ENCODE data around the gene CCL1.

Gene CCL1

DNA sequence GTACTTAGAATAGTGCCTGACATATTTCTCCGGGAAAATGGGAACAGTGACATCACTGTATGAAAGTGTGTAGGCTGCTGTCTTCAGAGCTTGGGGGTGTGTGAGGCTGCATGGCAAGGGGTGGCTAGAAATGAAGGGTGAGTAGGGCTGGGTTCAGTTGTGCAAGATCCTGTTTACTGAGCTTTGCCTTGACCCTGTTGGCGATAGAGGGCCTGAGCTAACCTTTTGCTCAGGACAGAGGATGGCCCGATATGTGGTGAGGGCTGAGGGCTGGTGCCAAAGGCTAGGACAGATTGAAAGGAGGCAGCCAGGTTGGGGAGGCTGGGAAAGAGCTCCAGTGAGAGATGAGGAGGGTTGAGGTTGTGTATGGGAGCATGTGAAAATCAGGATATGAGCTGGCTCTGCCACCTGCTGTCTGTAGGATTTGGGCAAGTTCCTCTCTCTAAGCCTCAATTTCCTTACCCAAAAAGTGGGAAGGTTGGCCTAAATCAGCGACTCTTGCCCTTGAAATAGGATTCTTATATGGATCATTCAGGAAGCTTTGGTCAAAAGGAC lies 6.0 kb upstream of the CCL1 start:
- H3K9me3 ChIP-seq (ENCODE audit: control insufficient read depth, insufficient read depth, low read length): no peaks in the 10 kb centered on the region
- no peaks in the 10 kb centered on the region for H3K4me1 ChIP-seq (ENCODE audit: control insufficient read depth, insufficient read depth, low read length)
- no peak overlapping the region for H3K9ac ChIP-seq (ENCODE audit: low read depth, low read length)
- H3K27ac ChIP-seq (ENCODE audit: low read depth, low read length): no peak overlapping the region
- H3K27me3 ChIP-seq (ENCODE audit: control insufficient read depth, insufficient read depth, low read length): no peaks in the 10 kb centered on the region
- H3K36me3 ChIP-seq (ENCODE audit: control insufficient read depth, insufficient read depth, low read length): no peaks in the 10 kb centered on the region
- no peak overlapping the region for H3K4me3 ChIP-seq (ENCODE audit: low read depth, low read length)

DNA sequence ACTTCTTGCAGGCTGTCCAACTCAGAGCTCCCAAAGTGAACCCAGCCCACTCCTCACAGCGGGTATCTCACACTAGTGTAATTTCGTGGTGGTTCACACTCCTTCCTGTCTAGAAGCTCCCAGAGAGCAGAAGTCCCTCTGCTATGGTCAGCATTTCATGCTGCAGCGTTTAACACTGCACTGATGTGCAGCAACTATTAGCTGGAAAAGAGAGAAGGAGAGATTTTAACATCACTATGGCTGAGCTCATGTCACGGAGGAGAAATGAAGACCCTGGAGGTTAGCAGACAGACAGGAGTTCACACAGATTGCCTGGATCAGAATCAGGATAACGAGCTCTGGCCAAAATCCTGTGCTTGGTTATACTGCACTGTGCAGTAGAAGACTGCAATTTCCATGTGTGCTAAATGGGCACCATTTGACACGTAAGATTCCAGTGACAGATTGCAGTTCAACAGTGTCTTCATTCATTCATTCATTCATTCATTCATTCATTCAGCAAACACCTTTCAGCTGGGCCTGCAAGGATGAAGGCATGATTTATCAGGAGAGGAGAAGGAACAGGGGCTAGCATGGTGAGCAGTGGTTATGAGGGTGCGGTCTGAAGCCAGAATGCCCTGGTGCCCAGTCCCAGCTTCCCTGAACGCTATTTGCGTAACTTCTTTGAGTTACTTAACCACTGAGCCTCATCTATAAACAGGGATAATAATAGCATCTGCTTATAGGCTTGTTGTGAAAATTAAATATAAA lies 5.3 kb upstream of the CCL1 start:
- Histone ChIP-seq H3K36me3 (ENCODE audit: control insufficient read depth, insufficient read depth, low read length) (no peaks in the 10 kb centered on the region), H3K27ac (ENCODE audit: low read depth, low read length) (no peak overlapping the region), H3K9ac (ENCODE audit: low read depth, low read length) (no peak overlapping the region), H3K4me3 (ENCODE audit: low read depth, low read length) (no peak overlapping the region), H3K9me3 (ENCODE audit: control insufficient read depth, insufficient read depth, low read length) (no peaks in the 10 kb centered on the region), H3K4me1 (ENCODE audit: control insufficient read depth, insufficient read depth, low read length) (no peaks in the 10 kb centered on the region), H3K27me3 (ENCODE audit: control insufficient read depth, insufficient read depth, low read length) (no peaks in the 10 kb centered on the region)

DNA sequence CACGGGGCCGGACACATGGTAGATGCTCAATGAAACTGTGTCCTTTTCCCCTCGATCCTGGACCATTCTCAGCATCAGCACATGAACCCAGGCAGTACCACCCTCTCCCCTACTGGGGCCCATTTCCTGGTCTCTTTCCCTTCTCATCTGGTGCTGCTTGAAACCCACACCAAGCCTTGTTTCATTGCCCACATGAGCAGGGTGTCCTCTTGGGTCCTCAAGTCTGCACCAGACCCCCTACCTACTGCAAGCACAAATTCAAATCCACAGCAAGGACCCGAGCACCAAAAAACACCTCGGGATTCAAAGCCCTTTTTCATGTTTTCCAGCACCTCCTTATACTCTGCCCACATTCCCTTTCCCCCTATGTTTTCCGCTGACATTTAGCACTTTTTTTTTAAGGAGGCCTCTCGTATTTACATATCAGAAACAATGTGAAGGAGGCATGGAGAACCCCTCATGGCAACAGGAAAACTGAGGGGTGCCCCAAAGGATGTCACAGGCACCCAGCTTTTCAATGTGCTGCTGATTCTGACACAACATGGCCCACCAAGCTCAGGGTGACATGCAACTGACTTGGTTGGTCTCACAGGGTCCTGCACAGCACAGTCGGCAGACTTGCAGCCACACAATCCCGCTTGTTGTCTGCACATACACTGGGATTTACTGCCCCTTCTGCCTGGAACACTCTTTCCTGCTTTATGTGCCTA lies 4.6 kb upstream of the CCL1 start:
- H3K27ac ChIP-seq (ENCODE audit: low read depth, low read length): no peak overlapping the region
- H3K9ac ChIP-seq (ENCODE audit: low read depth, low read length): no peak overlapping the region
- no peaks in the 10 kb centered on the region for H3K4me1 ChIP-seq (ENCODE audit: control insufficient read depth, insufficient read depth, low read length)
- no peaks in the 10 kb centered on the region for H3K36me3 ChIP-seq (ENCODE audit: control insufficient read depth, insufficient read depth, low read length)
- no peak overlapping the region for H3K4me3 ChIP-seq (ENCODE audit: low read depth, low read length)
- H3K9me3 ChIP-seq (ENCODE audit: control insufficient read depth, insufficient read depth, low read length): no peaks in the 10 kb centered on the region
- no peaks in the 10 kb centered on the region for H3K27me3 ChIP-seq (ENCODE audit: control insufficient read depth, insufficient read depth, low read length)

DNA sequence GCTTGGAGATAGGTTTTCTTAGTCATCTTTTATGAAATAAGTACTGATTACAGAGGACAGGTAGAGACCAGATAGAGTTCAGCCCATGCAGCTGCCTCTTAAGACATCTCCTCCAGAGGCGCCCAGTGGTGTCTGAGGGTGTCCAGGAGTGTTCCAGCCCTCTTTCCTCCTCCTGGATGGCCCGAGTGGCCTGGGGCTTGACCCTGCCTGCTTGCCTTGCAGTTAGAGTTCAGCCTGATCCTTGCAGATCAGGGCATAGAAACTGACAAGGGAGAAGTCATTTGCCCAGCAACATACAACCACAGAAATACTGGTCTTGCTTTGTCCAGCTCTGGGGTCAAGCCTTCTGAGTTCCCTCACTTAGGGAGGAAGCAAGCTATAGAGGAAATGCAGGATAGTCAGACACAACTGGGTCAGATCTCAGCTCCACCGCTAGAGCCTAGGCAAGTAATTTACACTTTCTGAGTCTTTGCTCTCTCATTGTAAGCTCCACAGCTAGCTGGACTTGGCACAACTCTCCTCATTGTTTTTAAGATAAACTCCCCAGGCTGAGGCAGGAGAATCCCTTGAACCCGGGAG lies 3.6 kb upstream of the CCL1 start:
- H3K9me3 ChIP-seq (ENCODE audit: control insufficient read depth, insufficient read depth, low read length): no peaks in the 10 kb centered on the region
- H3K4me1 ChIP-seq (ENCODE audit: control insufficient read depth, insufficient read depth, low read length): no peaks in the 10 kb centered on the region
- H3K27me3 ChIP-seq (ENCODE audit: control insufficient read depth, insufficient read depth, low read length): no peaks in the 10 kb centered on the region
- H3K9ac ChIP-seq (ENCODE audit: low read depth, low read length): no peak overlapping the region
- H3K4me3 ChIP-seq (ENCODE audit: low read depth, low read length): no peak overlapping the region
- H3K36me3 ChIP-seq (ENCODE audit: control insufficient read depth, insufficient read depth, low read length): no peaks in the 10 kb centered on the region
- no peak overlapping the region for H3K27ac ChIP-seq (ENCODE audit: low read depth, low read length)

DNA sequence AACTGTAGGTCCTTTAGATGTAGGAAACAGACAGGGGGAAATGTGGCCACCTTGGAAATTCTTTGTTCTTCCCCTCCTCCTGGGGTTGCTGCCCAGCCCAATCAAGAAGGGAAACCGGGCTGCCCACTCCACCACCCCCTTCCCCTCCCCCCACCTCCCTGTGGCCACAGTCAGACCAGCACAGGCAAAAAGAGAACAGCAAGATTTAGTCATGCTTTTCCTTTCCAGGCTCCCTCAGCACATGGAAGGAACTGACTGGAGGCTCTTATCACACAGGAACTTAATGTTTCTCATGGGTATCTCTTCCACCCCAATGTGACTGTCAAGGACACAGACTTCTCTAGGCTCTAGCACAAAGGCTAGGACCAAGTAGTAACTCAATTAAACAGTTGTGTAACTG lies 3.0 kb upstream of the CCL1 start:
- Histone ChIP-seq H3K4me1 (ENCODE audit: control insufficient read depth, insufficient read depth, low read length) (no peaks in the 10 kb centered on the region), H3K27ac (ENCODE audit: low read depth, low read length) (no peak overlapping the region), H3K27me3 (ENCODE audit: control insufficient read depth, insufficient read depth, low read length) (no peaks in the 10 kb centered on the region), H3K36me3 (ENCODE audit: control insufficient read depth, insufficient read depth, low read length) (no peaks in the 10 kb centered on the region), H3K9ac (ENCODE audit: low read depth, low read length) (no peak overlapping the region), H3K9me3 (ENCODE audit: control insufficient read depth, insufficient read depth, low read length) (no peaks in the 10 kb centered on the region), H3K4me3 (ENCODE audit: low read depth, low read length) (no peak overlapping the region)

DNA sequence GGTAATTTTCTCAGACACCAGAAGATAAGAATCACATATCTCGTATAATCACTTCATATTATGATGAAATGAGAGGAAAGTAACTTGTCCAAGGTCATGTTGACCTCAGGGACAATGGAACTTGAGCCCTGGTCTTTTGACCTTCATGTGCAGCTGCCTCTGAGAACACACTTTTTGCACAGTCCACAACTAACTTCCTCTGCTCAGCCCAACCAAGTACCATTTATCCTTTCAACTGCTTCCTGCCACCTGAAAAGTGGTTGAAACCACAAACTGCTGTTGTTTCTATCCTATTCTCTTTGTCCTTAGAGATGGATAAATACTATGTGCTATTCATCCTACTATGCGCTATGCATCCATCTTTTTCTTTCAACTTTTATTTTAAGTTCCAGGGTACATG lies 2.3 kb upstream of the CCL1 start:
- H3K9ac ChIP-seq (ENCODE audit: low read depth, low read length): no peak overlapping the region
- H3K9me3 ChIP-seq (ENCODE audit: control insufficient read depth, insufficient read depth, low read length): no peaks in the 10 kb centered on the region
- no peaks in the 10 kb centered on the region for H3K27me3 ChIP-seq (ENCODE audit: control insufficient read depth, insufficient read depth, low read length)
- H3K36me3 ChIP-seq (ENCODE audit: control insufficient read depth, insufficient read depth, low read length): no peaks in the 10 kb centered on the region
- H3K4me1 ChIP-seq (ENCODE audit: control insufficient read depth, insufficient read depth, low read length): no peaks in the 10 kb centered on the region
- no peak overlapping the region for H3K27ac ChIP-seq (ENCODE audit: low read depth, low read length)
- no peak overlapping the region for H3K4me3 ChIP-seq (ENCODE audit: low read depth, low read length)

DNA sequence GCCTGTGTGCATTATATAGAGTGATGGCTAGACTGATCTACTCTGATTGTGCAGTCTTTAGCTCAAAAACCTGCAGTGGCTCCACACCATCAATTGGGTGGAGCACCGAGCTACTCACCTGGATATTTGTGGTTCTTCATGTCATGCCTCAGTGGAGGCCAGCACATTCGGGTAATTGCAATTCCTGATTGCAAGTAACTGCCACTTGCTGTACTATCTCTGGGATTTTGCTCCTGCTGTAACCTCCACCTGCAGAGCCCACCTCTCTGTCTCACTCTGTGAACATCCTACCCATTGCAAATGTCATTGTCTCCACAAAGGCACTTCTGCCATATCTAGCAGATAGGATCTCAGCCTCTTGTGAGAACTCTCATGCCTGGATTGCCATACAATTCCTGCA lies 1.7 kb upstream of the CCL1 start:
- Histone ChIP-seq H3K4me1 (ENCODE audit: control insufficient read depth, insufficient read depth, low read length) (no peaks in the 10 kb centered on the region), H3K9ac (ENCODE audit: low read depth, low read length) (no peak overlapping the region), H3K9me3 (ENCODE audit: control insufficient read depth, insufficient read depth, low read length) (no peaks in the 10 kb centered on the region), H3K4me3 (ENCODE audit: low read depth, low read length) (no peak overlapping the region), H3K27me3 (ENCODE audit: control insufficient read depth, insufficient read depth, low read length) (no peaks in the 10 kb centered on the region), H3K36me3 (ENCODE audit: control insufficient read depth, insufficient read depth, low read length) (no peaks in the 10 kb centered on the region), H3K27ac (ENCODE audit: low read depth, low read length) (no peak overlapping the region)

DNA sequence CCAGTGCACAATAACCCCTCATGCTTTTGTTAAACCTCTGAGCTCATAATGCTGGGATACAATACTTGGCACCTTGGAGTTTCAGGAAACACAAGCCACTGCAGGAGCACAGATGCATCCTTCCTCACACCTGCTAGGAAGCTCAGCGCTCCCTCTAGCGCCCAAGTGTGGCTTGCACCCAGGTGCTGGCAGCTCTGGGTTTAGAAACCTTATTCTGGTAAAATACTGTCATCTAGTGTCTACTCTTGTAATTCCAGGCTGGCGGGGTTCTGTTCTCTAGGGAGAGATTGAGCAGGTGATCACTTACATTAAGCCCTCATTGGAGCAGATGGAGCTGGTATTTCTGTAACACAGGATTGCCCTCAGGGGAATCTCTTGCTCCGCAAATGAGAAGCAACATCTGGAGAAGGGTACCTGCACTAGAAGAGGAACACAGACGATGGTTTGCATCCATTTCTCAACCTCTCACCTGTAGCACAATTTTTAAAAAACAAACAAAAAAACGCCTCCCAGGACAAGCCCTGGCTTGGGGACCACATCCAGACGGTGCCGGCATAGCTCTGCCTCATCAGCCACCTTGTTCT lies 1.5 kb downstream of the CCL1 start:
- no peak overlapping the region for H3K27ac ChIP-seq (ENCODE audit: low read depth, low read length)
- H3K4me3 ChIP-seq (ENCODE audit: low read depth, low read length): no peak overlapping the region
- H3K36me3 ChIP-seq (ENCODE audit: control insufficient read depth, insufficient read depth, low read length): no peaks in the 10 kb centered on the region
- no peaks in the 10 kb centered on the region for H3K27me3 ChIP-seq (ENCODE audit: control insufficient read depth, insufficient read depth, low read length)
- H3K9me3 ChIP-seq (ENCODE audit: control insufficient read depth, insufficient read depth, low read length): no peaks in the 10 kb centered on the region
- no peaks in the 10 kb centered on the region for H3K4me1 ChIP-seq (ENCODE audit: control insufficient read depth, insufficient read depth, low read length)
- H3K9ac ChIP-seq (ENCODE audit: low read depth, low read length): no peak overlapping the region

DNA sequence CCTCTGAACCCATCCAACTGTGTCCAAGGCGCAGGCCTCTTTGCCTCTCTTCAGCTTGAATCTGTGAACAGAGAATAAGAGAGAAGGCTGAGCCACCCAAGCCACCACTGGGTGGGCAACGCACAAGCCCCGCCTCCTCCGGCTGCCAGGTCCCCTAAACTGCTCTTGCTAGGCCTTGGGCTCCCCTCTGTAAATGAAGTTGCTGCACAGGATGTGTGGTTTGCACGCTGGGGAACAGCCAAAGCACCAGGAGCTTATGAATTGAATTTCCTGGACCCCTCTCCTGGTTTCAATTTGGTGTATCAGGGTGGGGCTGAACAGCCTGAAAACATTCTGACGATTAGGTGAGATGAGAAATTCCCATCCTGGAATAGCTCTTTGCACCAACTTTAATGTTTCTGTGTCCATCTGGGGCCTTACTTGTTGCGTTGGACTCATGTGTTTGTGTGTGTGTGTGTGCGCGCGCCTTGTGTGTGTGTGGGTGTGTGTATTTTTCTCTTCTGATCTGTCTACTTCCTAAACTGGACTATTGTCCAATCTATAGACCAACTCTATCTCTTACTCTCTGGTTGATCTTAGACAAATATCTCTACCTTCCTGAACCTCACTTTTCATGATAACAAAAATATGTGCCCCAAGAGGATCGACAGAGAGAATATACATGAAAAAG lies 2.3 kb downstream of the CCL1 start:
- no peaks in the 10 kb centered on the region for H3K4me1 ChIP-seq (ENCODE audit: control insufficient read depth, insufficient read depth, low read length)
- no peak overlapping the region for H3K9ac ChIP-seq (ENCODE audit: low read depth, low read length)
- no peak overlapping the region for H3K27ac ChIP-seq (ENCODE audit: low read depth, low read length)

DNA sequence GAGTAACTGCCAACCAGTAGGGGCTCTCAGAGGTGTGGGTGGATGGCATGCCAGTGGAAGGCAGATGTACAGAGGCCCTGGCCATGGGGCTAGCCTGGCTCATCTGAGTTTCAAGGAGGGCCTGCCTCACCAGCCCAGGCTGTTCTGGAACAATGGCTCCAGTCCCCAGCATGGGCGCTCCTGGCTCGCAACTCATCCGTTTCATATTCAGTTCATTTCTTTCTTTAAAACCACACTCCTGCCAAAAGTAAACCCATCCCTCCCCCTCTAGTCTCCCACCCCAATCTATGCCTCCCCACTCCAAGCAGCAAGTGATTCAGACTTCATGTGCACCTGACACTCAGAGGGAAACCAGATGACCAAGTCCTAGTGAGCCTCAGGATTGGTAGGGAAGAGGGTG lies 4.4 kb downstream of the CCL1 start:
- Histone ChIP-seq H3K4me3 (ENCODE audit: low read depth, low read length) (no peak overlapping the region), H3K27me3 (ENCODE audit: control insufficient read depth, insufficient read depth, low read length) (no peaks in the 10 kb centered on the region), H3K9me3 (ENCODE audit: control insufficient read depth, insufficient read depth, low read length) (no peaks in the 10 kb centered on the region), H3K4me1 (ENCODE audit: control insufficient read depth, insufficient read depth, low read length) (no peaks in the 10 kb centered on the region), H3K9ac (ENCODE audit: low read depth, low read length) (no peak overlapping the region), H3K27ac (ENCODE audit: low read depth, low read length) (no peak overlapping the region), H3K36me3 (ENCODE audit: control insufficient read depth, insufficient read depth, low read length) (no peaks in the 10 kb centered on the region)

More for the DNA sequence above, 2.3 kb downstream of the CCL1 start:
- H3K9me3 ChIP-seq (ENCODE audit: control insufficient read depth, insufficient read depth, low read length): no peaks in the 10 kb centered on the region
- H3K36me3 ChIP-seq (ENCODE audit: control insufficient read depth, insufficient read depth, low read length): no peaks in the 10 kb centered on the region
- no peaks in the 10 kb centered on the region for H3K27me3 ChIP-seq (ENCODE audit: control insufficient read depth, insufficient read depth, low read length)
- no peak overlapping the region for H3K4me3 ChIP-seq (ENCODE audit: low read depth, low read length)
